Measurements from ENCODE around the gene ANKRD37. TPM values are rescaled to one million over a fixed set of nuclear protein-coding genes. Genes with fewer than 3 reads are reported as not detected.

ANKRD37 gene
- polyA plus RNA-seq, 6 donors from 2014 or later: 13.7 to 21.5 (median 16.3) TPM

DNA sequence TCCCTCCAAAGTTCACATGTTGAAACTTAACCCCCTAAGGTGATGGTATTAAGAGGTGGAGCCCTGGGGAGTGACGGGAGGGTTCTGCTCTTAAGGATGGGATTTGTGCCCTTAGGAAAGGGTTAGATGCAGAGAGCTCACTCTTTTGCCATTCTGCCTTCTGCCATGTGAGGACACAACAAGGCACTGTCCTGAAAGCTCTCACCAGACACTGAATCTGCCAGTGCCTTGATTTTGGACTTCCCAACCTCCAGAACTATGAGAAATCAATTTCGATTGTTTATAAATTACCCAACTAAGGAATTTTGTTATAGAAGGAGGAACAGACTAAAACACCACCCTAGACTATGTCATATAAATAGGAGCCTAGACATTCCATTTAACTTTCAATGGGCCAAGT, 12.6 kb upstream of the ANKRD37 start:
- peaks cover 6 to 17% (median 8%) of the 10 kb centered on the region in 7 donors for H3K9me3 Mint-ChIP-seq
- ATAC-seq (ENCODE audit: low read depth in 2 of 2): no peak
- H3K4me3 Mint-ChIP-seq: no peak overlapping the region

DNA sequence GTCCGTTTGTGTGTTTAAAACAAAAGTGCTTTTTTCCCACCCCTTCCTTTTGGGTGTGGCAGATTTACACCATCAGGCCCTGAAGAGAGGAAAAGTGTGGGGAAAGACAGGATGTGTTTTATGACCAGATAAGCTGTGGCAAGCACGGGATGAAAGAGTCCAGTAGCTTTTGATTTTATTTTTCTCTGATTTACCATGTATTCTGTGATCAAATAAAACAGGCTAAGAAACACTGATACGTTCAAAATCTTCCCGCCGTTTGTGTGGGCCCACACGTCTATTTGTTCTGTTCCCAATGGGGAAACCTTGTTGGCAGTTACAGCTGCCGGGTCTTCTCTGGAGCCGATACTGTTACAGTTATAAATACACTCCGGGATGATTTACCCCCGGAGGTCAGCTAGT, 11.7 kb upstream of the ANKRD37 start:
- Mint-ChIP-seq H3K4me3 (peak overlapping the region in 2 of 8 donors; percentile 45 to 54), H3K36me3 (peaks cover 12% of the 10 kb centered on the region in 2 donors), H3K4me1 (peaks cover 6 to 9% (median 7%) of the 10 kb centered on the region in 3 donors), H3K27ac (no peak overlapping the region), H3K9me3 (peaks cover 6 to 17% (median 8%) of the 10 kb centered on the region in 7 donors), H3K27me3 (peaks cover 0 to 8% (median 4%) of the 10 kb centered on the region in 3 donors)
- DNase-seq: no peak
- ATAC-seq (ENCODE audit: low read depth in 2 of 2): no peak

More for the DNA sequence above, 12.6 kb upstream of the ANKRD37 start:
- Mint-ChIP-seq H3K27me3 (peaks cover 0 to 8% (median 4%) of the 10 kb centered on the region in 3 donors), H3K36me3 (peaks cover 12% of the 10 kb centered on the region in 2 donors), H3K27ac (no peak overlapping the region), H3K4me1 (peaks cover 6 to 9% (median 7%) of the 10 kb centered on the region in 3 donors)
- no peak for DNase-seq

DNA sequence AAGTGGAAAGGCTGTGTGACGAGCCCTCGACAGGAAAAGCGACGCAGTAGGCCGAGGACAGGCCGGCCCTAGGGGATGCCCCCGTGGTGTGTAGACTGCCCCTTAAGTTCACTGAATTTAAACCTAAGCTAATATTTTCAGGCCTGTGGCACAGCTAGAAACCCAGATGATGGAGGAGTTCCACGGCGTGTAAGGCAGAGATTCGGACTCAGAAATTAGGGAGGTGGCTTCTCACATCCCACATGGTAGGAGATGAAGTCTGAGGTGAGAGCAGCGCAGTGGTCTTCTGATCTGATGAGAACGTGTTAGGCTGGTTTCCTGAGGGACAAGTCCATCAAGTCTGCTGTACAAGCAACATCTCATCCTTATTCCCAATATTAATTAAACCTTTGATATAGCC, 8.7 kb upstream of the ANKRD37 start:
- H3K36me3 Mint-ChIP-seq: no peaks in the 10 kb centered on the region
- H3K27ac Mint-ChIP-seq: no peak overlapping the region
- no peak overlapping the region for H3K4me3 Mint-ChIP-seq
- no peak for ATAC-seq (ENCODE audit: low read depth in 2 of 2)
- peaks cover 0 to 4% (median 0%) of the 10 kb centered on the region in 7 donors for H3K9me3 Mint-ChIP-seq
- peaks cover 0 to 8% (median 4%) of the 10 kb centered on the region in 3 donors for H3K27me3 Mint-ChIP-seq
- DNase-seq: no peak
- H3K4me1 Mint-ChIP-seq: peaks cover 6 to 18% (median 8%) of the 10 kb centered on the region in 3 donors

DNA sequence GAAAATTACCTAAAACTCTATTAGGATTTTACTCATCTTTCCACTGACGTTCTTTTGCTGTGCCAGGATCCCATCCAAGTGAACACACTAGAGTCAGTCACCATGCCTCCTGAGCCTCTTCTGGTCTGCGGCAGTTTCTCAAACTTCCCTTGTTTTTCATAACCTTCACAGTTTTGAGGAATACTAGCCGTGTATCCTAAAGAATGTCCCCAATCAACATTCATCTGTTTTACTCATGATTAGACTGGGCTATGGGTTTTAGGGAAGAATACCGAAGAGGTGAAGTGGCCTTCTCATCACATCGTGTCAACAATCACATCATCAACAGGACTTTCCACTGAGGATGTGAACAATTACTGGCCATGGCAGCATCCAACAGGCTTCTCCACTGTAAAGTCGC, 5.7 kb upstream of the ANKRD37 start:
- peaks cover 0 to 4% (median 2%) of the 10 kb centered on the region in 3 donors for H3K27me3 Mint-ChIP-seq
- H3K36me3 Mint-ChIP-seq: no peaks in the 10 kb centered on the region
- no peak overlapping the region for H3K4me3 Mint-ChIP-seq
- H3K27ac Mint-ChIP-seq: peak overlapping the region in 4 of 6 donors; percentile 15 to 73 (median 32)
- H3K4me1 Mint-ChIP-seq: peaks cover 10 to 30% (median 19%) of the 10 kb centered on the region in 3 donors
- H3K9me3 Mint-ChIP-seq: no peaks in the 10 kb centered on the region
- no peak for ATAC-seq (ENCODE audit: low read depth in 2 of 2)
- no peak for DNase-seq

DNA sequence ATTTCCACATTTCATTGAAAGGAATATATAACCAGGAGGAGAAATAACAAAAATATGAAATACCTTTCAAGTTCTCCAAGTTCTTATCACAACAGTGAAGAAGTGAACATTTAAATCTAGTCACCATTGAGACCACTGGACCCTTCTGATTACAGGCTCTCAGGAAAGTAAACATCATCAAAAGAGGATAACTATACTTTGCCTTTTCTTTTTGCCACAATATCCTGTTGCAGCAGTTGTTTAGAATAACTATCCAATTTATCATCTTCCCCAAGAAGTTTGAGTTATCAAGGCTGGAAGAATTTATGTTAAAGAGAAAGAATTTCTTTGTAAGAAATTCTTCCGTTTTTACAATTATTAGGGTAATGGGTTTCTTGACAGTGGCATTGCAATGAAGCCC, 4.5 kb upstream of the ANKRD37 start:
- Mint-ChIP-seq H3K27me3 (peaks cover 0 to 4% (median 0%) of the 10 kb centered on the region in 3 donors), H3K4me1 (peaks cover 15 to 35% (median 21%) of the 10 kb centered on the region in 3 donors), H3K27ac (peak overlapping the region in 4 of 6 donors; percentile 4 to 73 (median 26)), H3K9me3 (no peaks in the 10 kb centered on the region), H3K4me3 (no peak overlapping the region), H3K36me3 (no peaks in the 10 kb centered on the region)
- no peak for ATAC-seq (ENCODE audit: low read depth in 2 of 2)
- no peak for DNase-seq

DNA sequence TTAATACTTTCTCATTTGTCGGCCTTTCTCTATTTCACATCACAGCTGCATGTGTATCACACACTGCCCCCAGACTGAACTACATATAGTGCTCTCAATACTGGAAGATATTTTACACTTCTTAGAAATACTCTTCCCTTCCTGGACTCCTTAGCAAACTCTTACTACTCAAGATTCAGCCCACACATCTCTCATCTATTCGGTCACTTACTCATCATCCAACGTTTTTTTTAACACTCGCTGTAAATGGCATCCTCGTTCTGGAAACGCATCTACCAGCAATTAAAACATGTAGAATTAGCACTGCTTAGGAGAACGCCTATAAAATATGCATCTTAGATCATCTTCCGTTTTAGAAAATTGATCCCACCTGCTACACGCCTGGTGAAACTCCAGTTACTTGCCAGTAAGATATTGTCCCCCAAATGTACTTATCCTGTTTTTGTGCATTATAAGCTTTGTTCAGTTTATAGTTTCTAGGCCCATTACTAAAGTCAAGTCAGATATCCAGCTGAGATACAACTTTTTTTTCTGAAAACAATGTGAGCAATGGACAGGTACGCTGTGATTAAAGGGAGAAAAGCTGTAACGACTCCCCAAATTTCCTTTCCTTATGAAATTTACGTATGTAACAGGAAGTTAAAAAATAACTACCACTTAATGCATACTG, 1.9 kb upstream of the ANKRD37 start:
- Mint-ChIP-seq H3K36me3 (peaks cover 0 to 4% of the 10 kb centered on the region in 2 donors), H3K9me3 (no peaks in the 10 kb centered on the region), H3K4me3 (peak overlapping the region; percentile 70 to 98 (median 95)), H3K4me1 (peaks cover 18 to 53% (median 23%) of the 10 kb centered on the region in 3 donors), H3K27me3 (no peaks in the 10 kb centered on the region), H3K27ac (peak overlapping the region; percentile 4 to 100 (median 98))
- ATAC-seq (ENCODE audit: low read depth in 2 of 2) (no peak), DNase-seq (no peak)

DNA sequence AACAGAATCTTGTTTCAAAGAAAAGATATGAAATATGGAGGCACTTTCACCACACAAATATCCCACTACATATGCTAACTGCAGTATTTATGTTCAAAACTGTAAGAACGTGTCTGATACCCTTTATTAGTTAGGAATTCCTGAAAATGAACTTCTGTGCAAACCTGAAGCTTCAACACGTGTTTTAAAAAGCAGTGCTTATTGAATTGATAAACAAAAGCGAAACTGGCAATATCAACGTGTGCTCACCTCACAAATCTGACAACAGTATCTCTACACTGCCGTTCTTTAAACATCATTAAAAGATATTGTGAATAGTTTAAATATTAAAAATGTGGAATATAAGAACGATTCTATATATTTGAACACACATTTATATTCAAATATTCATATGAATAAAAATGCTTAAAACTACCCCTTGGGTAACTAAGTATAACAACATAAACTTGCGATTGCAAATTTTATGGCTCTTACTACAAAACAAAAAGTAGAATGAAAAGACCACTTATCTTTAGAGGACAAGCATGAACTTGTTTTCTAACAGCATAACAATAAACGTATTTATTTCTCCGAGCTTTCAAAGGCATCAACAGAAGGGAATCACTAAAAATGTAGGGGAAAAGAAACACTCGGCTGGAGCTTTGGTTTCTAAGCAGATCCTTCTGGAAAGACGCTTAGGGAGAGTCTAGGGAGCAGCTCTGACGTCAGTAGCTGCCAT, 1.2 kb upstream of the ANKRD37 start, which contains the start of gene LRP2BP:
Gene LRP2BP, minus strand, starts transcription at position 687 of the 718 bp plus-strand sequence. CDS start 17,738 bp downstream, outside the sequence.
- peak within 1 kb of the TSS; percentile 96 to 100 (median 98) for H3K27ac Mint-ChIP-seq
- H3K9me3 Mint-ChIP-seq: no peaks in the 10 kb centered on the region
- H3K27me3 Mint-ChIP-seq: no peaks in the 10 kb centered on the region
- H3K4me3 Mint-ChIP-seq: peak within 1 kb of the TSS; percentile 87 to 98 (median 96)
- ATAC-seq (ENCODE audit: low read depth in 2 of 2) (no peak), DNase-seq (peak; percentile 12)
- H3K36me3 Mint-ChIP-seq: peaks cover 0 to 5% of the 10 kb centered on the region in 2 donors
- peaks cover 18 to 53% (median 23%) of the 10 kb centered on the region in 3 donors for H3K4me1 Mint-ChIP-seq

DNA sequence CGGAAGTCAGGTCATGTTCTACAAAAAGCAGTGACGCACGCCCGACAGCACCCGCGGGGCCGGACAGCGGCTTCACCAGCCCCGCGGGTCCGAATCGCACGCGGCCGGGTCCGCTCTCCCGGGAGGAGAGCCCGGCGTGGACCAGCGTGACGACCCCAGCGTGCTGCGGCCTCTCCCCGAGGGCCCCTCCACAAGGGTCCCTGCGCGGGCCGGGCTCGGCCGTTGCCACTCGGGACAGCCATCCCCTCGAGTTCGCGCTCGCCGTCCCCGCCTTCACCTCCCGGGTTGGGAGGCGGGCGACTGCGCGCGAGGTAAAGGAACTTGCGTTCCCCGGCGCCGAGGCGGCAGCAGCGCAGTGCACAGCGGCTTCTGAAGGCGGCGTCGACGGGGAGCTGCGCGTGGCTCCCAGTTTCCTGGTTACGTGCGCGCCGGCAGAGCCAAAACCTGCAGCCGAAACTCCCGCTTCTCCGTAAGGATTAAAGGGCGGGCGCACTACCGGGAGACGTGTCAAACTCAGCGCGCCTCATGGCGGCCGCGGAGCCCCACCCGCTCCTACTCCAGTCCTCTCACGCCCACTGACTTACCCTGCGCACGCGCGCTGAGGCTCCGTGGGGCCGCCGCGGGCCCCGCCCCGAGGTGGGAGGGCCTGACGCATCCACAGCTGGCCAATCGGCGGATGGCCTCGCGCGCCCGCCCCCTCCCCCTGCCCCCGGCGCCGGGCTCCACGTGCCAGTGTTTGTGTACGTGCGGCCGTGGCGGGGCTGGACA, 501 bp upstream of the ANKRD37 start:
- peak; percentile 85 to 87 for ATAC-seq (ENCODE audit: low read depth in 2 of 2)
- H3K27me3 Mint-ChIP-seq: no peaks in the 10 kb centered on the region
- peak; percentile 98 for DNase-seq
- peak overlapping the region; percentile 87 to 98 (median 96) for H3K4me3 Mint-ChIP-seq
- peak overlapping the region; percentile 96 to 100 (median 98) for H3K27ac Mint-ChIP-seq
- peaks cover 0 to 8% of the 10 kb centered on the region in 2 donors for H3K36me3 Mint-ChIP-seq
- peaks cover 18 to 53% (median 23%) of the 10 kb centered on the region in 3 donors for H3K4me1 Mint-ChIP-seq
- H3K9me3 Mint-ChIP-seq: no peaks in the 10 kb centered on the region

DNA sequence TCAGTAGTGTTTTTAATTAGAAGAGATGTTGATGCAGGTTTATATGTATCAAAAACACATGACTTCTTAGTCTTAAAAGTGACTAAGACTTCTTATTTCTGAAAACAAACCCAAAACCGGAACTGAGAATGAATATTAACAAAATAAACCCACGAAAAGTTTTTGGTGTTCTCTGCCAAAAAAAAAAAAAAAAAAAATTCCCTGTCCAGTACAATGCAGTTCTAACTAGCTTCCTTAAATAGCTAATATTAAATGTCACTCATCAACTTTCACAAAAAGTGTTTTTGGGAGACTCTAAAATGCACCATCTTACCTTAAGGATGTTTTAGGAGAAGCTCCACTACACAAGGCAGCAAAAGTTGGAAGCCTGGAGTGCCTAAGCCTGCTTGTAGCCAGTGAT, 2.0 kb downstream of the ANKRD37 start:
- DNase-seq (no peak), ATAC-seq (ENCODE audit: low read depth in 2 of 2) (no peak)
- Mint-ChIP-seq H3K27ac (peak overlapping the region in 1 of 6 donors; percentile 33), H3K4me3 (peak overlapping the region in 1 of 8 donors; percentile 96), H3K36me3 (peaks cover 0 to 10% of the 10 kb centered on the region in 2 donors), H3K4me1 (peaks cover 18 to 37% (median 18%) of the 10 kb centered on the region in 3 donors), H3K27me3 (no peaks in the 10 kb centered on the region), H3K9me3 (no peaks in the 10 kb centered on the region)

DNA sequence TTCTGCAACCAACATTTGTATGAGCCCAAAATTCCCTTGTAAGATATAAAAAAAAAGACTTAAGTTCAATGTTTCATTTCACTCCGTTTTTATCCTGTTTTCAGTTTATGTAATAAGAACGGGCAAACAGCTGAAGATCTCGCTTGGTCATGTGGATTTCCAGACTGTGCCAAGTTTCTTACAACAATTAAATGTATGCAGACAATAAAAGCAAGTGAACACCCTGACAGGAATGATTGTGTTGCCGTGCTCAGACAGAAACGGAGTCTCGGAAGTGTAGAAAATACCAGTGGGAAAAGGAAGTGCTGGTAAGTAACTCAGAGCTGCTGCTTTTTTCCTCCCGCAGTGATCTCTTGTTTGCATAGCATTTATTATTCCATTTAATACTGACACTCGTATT, 2.8 kb downstream of the ANKRD37 start:
- Mint-ChIP-seq H3K27ac (peak overlapping the region in 1 of 6 donors; percentile 30), H3K27me3 (no peaks in the 10 kb centered on the region), H3K4me3 (peak overlapping the region in 1 of 8 donors; percentile 96), H3K4me1 (peaks cover 12 to 31% (median 16%) of the 10 kb centered on the region in 3 donors), H3K36me3 (peaks cover 0 to 10% of the 10 kb centered on the region in 2 donors), H3K9me3 (no peaks in the 10 kb centered on the region)
- ATAC-seq (ENCODE audit: low read depth in 2 of 2): no peak
- DNase-seq: no peak

DNA sequence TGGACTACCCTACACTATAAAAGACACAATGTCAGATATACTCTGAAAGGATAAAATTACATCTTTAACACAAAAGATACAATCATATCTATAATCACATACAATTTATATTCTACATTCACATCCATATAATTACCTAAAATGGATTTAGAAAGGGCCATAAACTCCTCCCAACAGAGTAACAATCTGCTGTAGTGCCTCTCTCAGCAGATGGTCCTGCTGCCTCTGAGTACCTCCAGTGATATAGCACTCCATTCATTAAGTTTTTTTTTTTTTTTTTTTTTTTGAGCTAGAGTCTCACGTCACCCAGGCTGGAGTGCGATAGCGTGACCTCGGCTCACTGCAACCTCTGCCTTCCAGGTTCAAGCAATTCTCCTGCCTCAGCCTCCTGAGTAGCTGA, 7.4 kb downstream of the ANKRD37 start:
- DNase-seq (no peak), ATAC-seq (ENCODE audit: low read depth in 2 of 2) (no peak)
- Mint-ChIP-seq H3K4me1 (peaks cover 0 to under 1% (median 0%) of the 10 kb centered on the region in 3 donors), H3K27ac (peak overlapping the region in 1 of 6 donors; percentile 51), H3K4me3 (no peak overlapping the region), H3K9me3 (no peaks in the 10 kb centered on the region), H3K36me3 (peaks cover 0 to 17% of the 10 kb centered on the region in 2 donors), H3K27me3 (no peaks in the 10 kb centered on the region)

DNA sequence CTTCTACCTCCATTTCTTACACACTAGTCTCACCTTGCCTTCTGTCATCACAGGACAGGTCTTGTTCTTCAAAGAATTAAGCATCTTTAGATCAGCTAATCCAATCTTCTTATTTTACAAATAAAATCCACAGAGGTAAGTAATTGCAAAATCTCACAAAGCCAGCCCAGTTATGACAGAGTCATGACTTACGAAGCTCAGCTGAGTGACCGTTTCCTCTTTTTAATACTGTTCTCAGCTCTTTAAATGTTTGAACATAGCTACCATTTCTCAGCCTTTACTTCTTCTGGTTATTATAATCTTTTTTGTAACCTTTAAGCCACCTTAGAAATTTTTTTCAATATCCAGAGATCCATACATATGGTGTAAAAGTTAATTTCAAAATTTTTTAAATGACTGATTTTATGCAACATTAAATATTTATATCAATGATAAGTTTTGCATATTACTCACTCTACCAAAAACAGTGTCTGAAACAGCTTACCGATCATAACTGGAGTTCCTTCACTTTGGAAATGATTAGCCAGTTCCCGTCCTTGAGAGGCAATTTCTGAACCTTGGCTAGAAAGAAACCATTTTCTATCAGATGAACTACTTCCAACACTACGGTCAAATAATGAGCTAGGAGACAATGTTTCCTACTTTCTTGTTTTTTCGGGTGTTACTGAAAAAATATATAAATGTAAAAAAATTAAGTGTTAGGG, 8.8 kb downstream of the ANKRD37 start:
- Mint-ChIP-seq H3K27ac (no peak overlapping the region), H3K4me3 (no peak overlapping the region), H3K9me3 (peaks cover 0 to 4% (median 0%) of the 10 kb centered on the region in 7 donors), H3K4me1 (no peaks in the 10 kb centered on the region), H3K27me3 (no peaks in the 10 kb centered on the region), H3K36me3 (peaks cover 7 to 17% of the 10 kb centered on the region in 2 donors)
- ATAC-seq (ENCODE audit: low read depth in 2 of 2) (no peak), DNase-seq (no peak)
